HG03108 (cell line): ENCODE data around the gene MED7.

Experiments
- ATAC-seq: cut with Tn5 transposase; IDR thresholded peaks from one replicate; pipeline ENCODE4 v1.9.1; 2021; ENCODE audit warnings: moderate library complexity; ENCODE audit not compliant: unreplicated experiment

MED7 gene

GRCh38 chr5:157164521-157164920, 21.9 kb upstream of the MED7 start:
- ATAC-seq = no peak

- ATAC-seq = no peak
These were observed 20.4 kb upstream of the MED7 start for GRCh38 chr5:157162919-157163510.

- ATAC-seq = no peak
These were observed 19.3 kb upstream of the MED7 start for GRCh38 chr5:157161996-157162395.

- no peak for ATAC-seq
These were observed 17.3 kb upstream of the MED7 start for GRCh38 chr5:157160001-157160400.

GRCh38 chr5:157159209-157159751, 16.6 kb upstream of the MED7 start:
- ATAC-seq = no peak

GRCh38 chr5:157157293-157157891, 14.7 kb upstream of the MED7 start:
- no peak for ATAC-seq

- no peak for ATAC-seq
These were observed 12.6 kb upstream of the MED7 start for GRCh38 chr5:157155297-157155696.

- ATAC-seq = no peak
These were observed 8.3 kb upstream of the MED7 start for GRCh38 chr5:157150995-157151394.

- ATAC-seq = peak; percentile 55
These were observed 6.3 kb upstream of the MED7 start for GRCh38 chr5:157148734-157149615.

- ATAC-seq = peak; percentile 35
These were observed 684 bp upstream of the MED7 start for GRCh38 chr5:157143127-157143971.

- ATAC-seq = no peak
These were observed 5.0 kb downstream of the MED7 start for GRCh38 chr5:157137691-157138090.

- ATAC-seq = no peak
These were observed 10.4 kb downstream of the MED7 start for GRCh38 chr5:157132281-157132612.

- ATAC-seq = no peak
These were observed 11.7 kb downstream of the MED7 start for GRCh38 chr5:157130925-157131324.

GRCh38 chr5:157121709-157122108, 21.0 kb downstream of the MED7 start:
- no peak for ATAC-seq

GRCh38 chr5:157120102-157120501, 22.6 kb downstream of the MED7 start:
- no peak for ATAC-seq

GRCh38 chr5:157116483-157116954, 26.1 kb downstream of the MED7 start:
- ATAC-seq = peak; percentile 55

- ATAC-seq = no peak
These were observed 27.2 kb downstream of the MED7 start for GRCh38 chr5:157115502-157115901.

GRCh38 chr5:157115012-157115411, 27.7 kb downstream of the MED7 start:
- no peak for ATAC-seq

- no peak for ATAC-seq
These were observed 29.7 kb downstream of the MED7 start for GRCh38 chr5:157113002-157113401.

- ATAC-seq = peak; percentile 71
These were observed 32.9 kb downstream of the MED7 start for GRCh38 chr5:157109744-157110143.

- ATAC-seq = peak; percentile 85
These were observed 33.7 kb downstream of the MED7 start, which contains the start of gene HAVCR2 for GRCh38 chr5:157108976-157109375. HAVCR2 (minus strand) TSS chr5:157109044; CDS start chr5:157108983, 61 bp downstream.
